H9 (cell line): ENCODE data around the gene DPYSL5. TPM values are rescaled to one million over a fixed set of nuclear protein-coding genes. Genes with fewer than 3 reads are reported as not detected.
A peak's percentile ranks its signal among the peaks of the same experiment; 100 is the strongest.

ENCODE experiments used
- DNase-seq: peaks from one replicate; pipeline ENCODE4 v3.0.0-alpha.2; 2017
- H2AFZ ChIP-seq: one replicate; pipeline ENCODE4 v1.6.1; 2013; ENCODE audit warnings: mild to moderate bottlenecking, low read length, control low read depth, moderate library complexity
- H2AK5ac ChIP-seq: 2 replicates; pipeline ENCODE4 v1.6.1; 2013; ENCODE audit warnings: low read length, control low read depth, mixed read lengths; ENCODE audit not compliant: insufficient read length
- H2BK120ac ChIP-seq: one replicate; pipeline ENCODE4 v1.6.1; 2013; ENCODE audit warnings: low read depth, mild to moderate bottlenecking, low read length, control low read depth, inconsistent platforms; ENCODE audit not compliant: poor library complexity, severe bottlenecking
- H2BK12ac ChIP-seq: 2 replicates; pipeline ENCODE4 v1.6.1; 2013; ENCODE audit warnings: low read length, control low read depth, mixed read lengths, low read depth; ENCODE audit not compliant: insufficient read length
- H2BK15ac ChIP-seq: 2 replicates; pipeline ENCODE4 v1.6.1; 2013; ENCODE audit warnings: low read depth, low read length, control low read depth
- H2BK20ac ChIP-seq: one replicate; pipeline ENCODE4 v1.6.1; 2013; ENCODE audit warnings: low read depth, mild to moderate bottlenecking, low read length, control low read depth, inconsistent platforms; ENCODE audit not compliant: poor library complexity, severe bottlenecking
- H2BK5ac ChIP-seq: 2 replicates; pipeline ENCODE4 v1.6.1; 2013; ENCODE audit warnings: low read length, control low read depth, mixed read lengths; ENCODE audit not compliant: insufficient read length
- H3K14ac ChIP-seq: 2 replicates; pipeline ENCODE4 v1.6.1; 2013; ENCODE audit warnings: low read length, control low read depth; ENCODE audit not compliant: insufficient read depth
- H3K18ac ChIP-seq: 2 replicates; pipeline ENCODE4 v1.6.1; 2013; ENCODE audit warnings: low read depth, mild to moderate bottlenecking, mixed read lengths, low read length, control low read depth; ENCODE audit not compliant: insufficient read length
- H3K23ac ChIP-seq: 2 replicates; pipeline ENCODE4 v1.6.1; 2013; ENCODE audit warnings: low read length, control low read depth, mixed read lengths, low read depth; ENCODE audit not compliant: insufficient read length
- H3K23me2 ChIP-seq: 2 replicates; pipeline ENCODE4 v1.6.1; 2013; ENCODE audit warnings: low read depth, mild to moderate bottlenecking, mixed read lengths, low read length, control low read depth; ENCODE audit not compliant: insufficient read length, poor library complexity, severe bottlenecking
- H3K27ac ChIP-seq: 2 replicates; pipeline ENCODE4 v1.5.1; 2013; ENCODE audit warnings: low read length, control low read depth, mixed read lengths, low read depth; ENCODE audit not compliant: insufficient read length
- H3K27me3 ChIP-seq: 2 replicates; pipeline ENCODE4 v1.6.1; 2013; ENCODE audit warnings: low read length, control low read depth, inconsistent platforms; ENCODE audit not compliant: insufficient read depth
- H3K4ac ChIP-seq: 2 replicates; pipeline ENCODE4 v1.6.1; 2013; ENCODE audit warnings: low read depth, mild to moderate bottlenecking, control low read depth, inconsistent platforms, low read length, moderate library complexity
- H3K4me1 ChIP-seq: 2 replicates; pipeline ENCODE4 v1.6.1; 2013; ENCODE audit warnings: low read length, control low read depth, inconsistent platforms; ENCODE audit not compliant: insufficient read depth
- H3K4me2 ChIP-seq: 2 replicates; pipeline ENCODE4 v1.6.1; 2013; ENCODE audit warnings: low read length, control low read depth, mixed read lengths; ENCODE audit not compliant: insufficient read length, insufficient read depth
- H3K56ac ChIP-seq: 2 replicates; pipeline ENCODE4 v1.6.1; 2013; ENCODE audit warnings: low read depth, mild to moderate bottlenecking, mixed read lengths, low read length, control low read depth; ENCODE audit not compliant: insufficient read length
- H3K79me1 ChIP-seq: 2 replicates; pipeline ENCODE4 v1.6.1; 2013; ENCODE audit warnings: low read depth, mild to moderate bottlenecking, moderate library complexity, low read length, control low read depth, inconsistent platforms; ENCODE audit not compliant: insufficient read depth, poor library complexity, severe bottlenecking
- H3K79me2 ChIP-seq: 2 replicates; pipeline ENCODE4 v1.6.1; 2013; ENCODE audit warnings: low read length, control low read depth, inconsistent platforms; ENCODE audit not compliant: insufficient read depth
- H3K9ac ChIP-seq: 2 replicates; pipeline ENCODE4 v1.6.1; 2013; ENCODE audit warnings: low read length, control low read depth, mixed read lengths; ENCODE audit not compliant: insufficient read length; ENCODE audit errors: extremely low read depth
- H3K9me3 ChIP-seq: one replicate; pipeline ENCODE4 v1.6.1; 2013; ENCODE audit warnings: low read depth, low read length, inconsistent platforms; ENCODE audit not compliant: control insufficient read depth
- H3T11ph ChIP-seq: one replicate; pipeline ENCODE4 v1.6.1; 2013; ENCODE audit warnings: mild to moderate bottlenecking, low read length, control low read depth, inconsistent platforms
- H4K20me1 ChIP-seq: one replicate; pipeline ENCODE4 v1.6.1; 2013; ENCODE audit not compliant: control insufficient read depth, insufficient read length, insufficient read depth
- H4K5ac ChIP-seq: 2 replicates; pipeline ENCODE4 v1.6.1; 2013; ENCODE audit warnings: low read depth, mild to moderate bottlenecking, mixed read lengths, low read length, control low read depth; ENCODE audit not compliant: insufficient read length
- H4K8ac ChIP-seq: replicated peaks from 2 replicates; pipeline ENCODE4 v1.6.1; 2013; ENCODE audit warnings: low read length, control low read depth, mixed read lengths, low read depth; ENCODE audit not compliant: insufficient read length
- H4K91ac ChIP-seq: 2 replicates; pipeline ENCODE4 v1.6.1; 2013; ENCODE audit warnings: low read depth, mild to moderate bottlenecking, moderate library complexity, mixed read lengths, low read length, control low read depth; ENCODE audit not compliant: insufficient read length
- H3K27ac Mint-ChIP-seq, 3 experiments: 2 replicates in 2 of 3; 3 replicates in 1 of 3; pipeline ENCODE4 v1.8.0; 2020 to 2021; ENCODE audit warnings: mixed read lengths in 3 of 3, mild to moderate bottlenecking in 1 of 3, moderate library complexity in 1 of 3
- H3K27me3 Mint-ChIP-seq: 2 replicates; pipeline ENCODE4 v1.8.0; 2021; ENCODE audit warnings: low read depth, mild to moderate bottlenecking, moderate library complexity, mixed read lengths
- H3K36me3 Mint-ChIP-seq, 3 experiments: 2 replicates in 2 of 3; 3 replicates in 1 of 3; pipeline ENCODE4 v1.8.0; 2020 to 2021; ENCODE audit warnings: low read depth in 3 of 3, mixed read lengths in 3 of 3; ENCODE audit not compliant: insufficient read depth in 1 of 3
- H3K4me1 Mint-ChIP-seq, 2 experiments: 2 replicates each; pipeline ENCODE4 v1.8.0; 2020; ENCODE audit warnings: mixed read lengths in 2 of 2
- H3K4me3 Mint-ChIP-seq, 2 experiments: 2 replicates in 1 of 2; 3 replicates in 1 of 2; pipeline ENCODE4 v1.8.0; 2020 to 2021; ENCODE audit warnings: mild to moderate bottlenecking in 2 of 2, mixed read lengths in 2 of 2, moderate library complexity in 1 of 2
- H3K9me3 Mint-ChIP-seq, 2 experiments: 2 replicates in 1 of 2; 3 replicates in 1 of 2; pipeline ENCODE4 v1.8.0; 2020; ENCODE audit warnings: mild to moderate bottlenecking in 2 of 2, mixed read lengths in 2 of 2, moderate library complexity in 1 of 2
- CTCF ChIP-seq: fragments of 200-600 bp; sonication (generic); conservative IDR thresholded peaks from 3 replicates; pipeline ENCODE4 v1.8.0; 2021; ENCODE audit warnings: antibody characterized with exemption, mild to moderate bottlenecking
- WGBS: extraction: QIAGEN DNeasy Blood & Tissue Kit; methylation state at CpG from one replicate; pipeline ENCODE4 v1.1.7; 2013; ENCODE audit warnings: missing lambda C conversion rate, low lambda C conversion rate, mixed read lengths; ENCODE audit not compliant: insufficient read length; ENCODE audit errors: extremely low coverage; 5-methylcytosine and 5-hydroxymethylcytosine counted together
- total RNA-seq: library from RNA; stranded (reverse); gene quantifications from 2 replicates; pipeline ENCODE4 v1.2.1, GENCODE V29; 2021

Gene DPYSL5
- total RNA-seq, 1 experiment from 2014 or later: 6.4 TPM

GRCh38 chr2:26883956-26884355 is 36.0 kb downstream of the DPYSL5 start:
- no peaks in the 10 kb centered on the region for H3K79me2 ChIP-seq
- H3K27me3 Mint-ChIP-seq: peaks cover 26% of the 10 kb centered on the region
- DNase-seq: no peak

More at GRCh38 chr2:26883956-26884355, 36.0 kb downstream of the DPYSL5 start:
- no peak overlapping the region for H3K4me2 ChIP-seq
- H3K14ac ChIP-seq: peak overlapping the region; percentile 49
- no CpG with 5 or more reads among the region's 8 CpGs for WGBS
- Mint-ChIP-seq H3K36me3 (no peaks in the 10 kb centered on the region), H3K27ac (no peak overlapping the region; a peak in 1 of 7 replicates), H3K4me1 (peaks cover 4 to 15% of the 10 kb centered on the region in 2 experiments), H3K9me3 (no peaks in the 10 kb centered on the region), H3K4me3 (no peak overlapping the region)
- peaks cover 2% of the 10 kb centered on the region for H3K79me1 ChIP-seq
- H4K8ac ChIP-seq: no peak overlapping the region
- H2BK5ac ChIP-seq: no peak overlapping the region
- H3K9me3 ChIP-seq: no peaks in the 10 kb centered on the region
- no peak overlapping the region for H3K27ac ChIP-seq
- no peak overlapping the region for H2BK15ac ChIP-seq
- no peaks in the 10 kb centered on the region for H3K27me3 ChIP-seq
- H3K9ac ChIP-seq: no peak overlapping the region
- no peak overlapping the region for H4K5ac ChIP-seq
- H3K56ac ChIP-seq: peak overlapping the region; percentile 84
- H3K4me1 ChIP-seq: no peaks in the 10 kb centered on the region
- no peak overlapping the region for H2BK120ac ChIP-seq
- H3K23ac ChIP-seq: no peak overlapping the region
- H2BK12ac ChIP-seq: no peak overlapping the region
- H2AFZ ChIP-seq: no peak overlapping the region
- H4K20me1 ChIP-seq: peaks cover 2% of the 10 kb centered on the region
- no peak overlapping the region for H3K18ac ChIP-seq
- no peak overlapping the region for H3K4ac ChIP-seq
- H2AK5ac ChIP-seq: peak overlapping the region; percentile 24
- no peak overlapping the region for H2BK20ac ChIP-seq
- no peak overlapping the region for H4K91ac ChIP-seq
- no peak for TF ChIP-seq CTCF
- no peak overlapping the region for H3T11ph ChIP-seq
- no peaks in the 10 kb centered on the region for H3K23me2 ChIP-seq
